ENCODE results near the gene HDHD3. TPM values are rescaled to one million over a fixed set of nuclear protein-coding genes. Genes with fewer than 3 reads are reported as not detected.

HDHD3 gene
- total RNA-seq, 1 donor from 2014 or later: 7.2 TPM

DNA sequence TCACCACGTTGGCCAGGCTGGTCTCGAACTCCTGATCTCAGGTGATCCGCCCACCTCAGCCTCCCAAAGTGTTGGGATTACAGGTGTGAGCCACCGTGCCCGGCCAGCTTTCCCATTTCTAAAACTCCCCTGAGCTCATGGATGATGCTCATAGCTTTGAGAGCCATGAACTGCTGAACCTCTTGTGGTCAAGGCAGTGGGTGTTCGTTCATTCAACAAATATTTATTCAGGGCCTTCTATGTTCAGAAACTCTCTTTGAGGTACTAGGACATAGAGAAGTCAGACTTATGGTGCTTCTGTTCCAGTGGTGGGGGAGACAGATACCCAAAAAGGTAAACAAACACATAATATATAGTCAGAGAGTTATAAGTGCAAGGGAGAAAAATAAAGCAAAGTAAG lies 24.8 kb downstream of the HDHD3 start:
- H3K27ac Mint-ChIP-seq (ENCODE audit: unreplicated experiment): no peak overlapping the region
- no peaks in the 10 kb centered on the region for H3K36me3 Mint-ChIP-seq (ENCODE audit: unreplicated experiment)
- peaks cover 2% of the 10 kb centered on the region for H3K4me1 Mint-ChIP-seq (ENCODE audit: low read depth, unreplicated experiment)
- no peak overlapping the region for H3K4me3 Mint-ChIP-seq (ENCODE audit: unreplicated experiment)
- H3K27me3 Mint-ChIP-seq (ENCODE audit: unreplicated experiment): peaks cover 21% of the 10 kb centered on the region
- peaks cover 4% of the 10 kb centered on the region for H3K9me3 Mint-ChIP-seq (ENCODE audit: unreplicated experiment)
- DNase-seq: no peak
- TF ChIP-seq, protein P1, sequence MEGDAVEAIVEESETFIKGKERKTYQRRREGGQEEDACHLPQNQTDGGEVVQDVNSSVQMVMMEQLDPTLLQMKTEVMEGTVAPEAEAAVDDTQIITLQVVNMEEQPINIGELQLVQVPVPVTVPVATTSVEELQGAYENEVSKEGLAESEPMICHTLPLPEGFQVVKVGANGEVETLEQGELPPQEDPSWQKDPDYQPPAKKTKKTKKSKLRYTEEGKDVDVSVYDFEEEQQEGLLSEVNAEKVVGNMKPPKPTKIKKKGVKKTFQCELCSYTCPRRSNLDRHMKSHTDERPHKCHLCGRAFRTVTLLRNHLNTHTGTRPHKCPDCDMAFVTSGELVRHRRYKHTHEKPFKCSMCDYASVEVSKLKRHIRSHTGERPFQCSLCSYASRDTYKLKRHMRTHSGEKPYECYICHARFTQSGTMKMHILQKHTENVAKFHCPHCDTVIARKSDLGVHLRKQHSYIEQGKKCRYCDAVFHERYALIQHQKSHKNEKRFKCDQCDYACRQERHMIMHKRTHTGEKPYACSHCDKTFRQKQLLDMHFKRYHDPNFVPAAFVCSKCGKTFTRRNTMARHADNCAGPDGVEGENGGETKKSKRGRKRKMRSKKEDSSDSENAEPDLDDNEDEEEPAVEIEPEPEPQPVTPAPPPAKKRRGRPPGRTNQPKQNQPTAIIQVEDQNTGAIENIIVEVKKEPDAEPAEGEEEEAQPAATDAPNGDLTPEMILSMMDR (IDR thresholded peaks at IDR 0.05; ENCODE audit: partially characterized antibody, unreplicated experiment): no peak

DNA sequence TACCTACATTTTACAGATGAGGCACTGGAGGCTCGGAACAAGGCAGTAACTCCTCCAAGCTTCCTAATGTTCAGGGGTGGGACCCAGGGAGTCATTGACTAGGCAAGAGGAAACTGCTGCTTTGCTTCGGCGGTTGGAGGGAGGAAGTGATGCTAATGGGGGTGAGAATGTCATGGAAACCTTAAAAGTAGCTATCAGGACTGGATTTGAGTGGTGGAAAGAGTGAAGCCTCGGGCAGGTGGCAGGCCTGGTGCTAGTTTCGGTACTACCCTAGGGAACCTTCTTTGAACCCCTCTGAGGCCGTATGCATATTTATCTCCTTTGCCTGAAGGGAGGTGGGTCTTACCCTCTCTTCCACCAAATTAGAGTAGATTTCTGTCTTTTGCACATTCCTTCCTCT lies 25.8 kb downstream of the HDHD3 start:
- H3K36me3 Mint-ChIP-seq (ENCODE audit: unreplicated experiment): no peaks in the 10 kb centered on the region
- peaks cover 4% of the 10 kb centered on the region for H3K9me3 Mint-ChIP-seq (ENCODE audit: unreplicated experiment)
- H3K4me3 Mint-ChIP-seq (ENCODE audit: unreplicated experiment): no peak overlapping the region
- H3K4me1 Mint-ChIP-seq (ENCODE audit: low read depth, unreplicated experiment): peaks cover 2% of the 10 kb centered on the region
- H3K27me3 Mint-ChIP-seq (ENCODE audit: unreplicated experiment): peaks cover 20% of the 10 kb centered on the region
- DNase-seq: no peak
- H3K27ac Mint-ChIP-seq (ENCODE audit: unreplicated experiment): no peak overlapping the region
- TF ChIP-seq, protein P1 (IDR thresholded peaks at IDR 0.05; ENCODE audit: partially characterized antibody, unreplicated experiment): no peak

DNA sequence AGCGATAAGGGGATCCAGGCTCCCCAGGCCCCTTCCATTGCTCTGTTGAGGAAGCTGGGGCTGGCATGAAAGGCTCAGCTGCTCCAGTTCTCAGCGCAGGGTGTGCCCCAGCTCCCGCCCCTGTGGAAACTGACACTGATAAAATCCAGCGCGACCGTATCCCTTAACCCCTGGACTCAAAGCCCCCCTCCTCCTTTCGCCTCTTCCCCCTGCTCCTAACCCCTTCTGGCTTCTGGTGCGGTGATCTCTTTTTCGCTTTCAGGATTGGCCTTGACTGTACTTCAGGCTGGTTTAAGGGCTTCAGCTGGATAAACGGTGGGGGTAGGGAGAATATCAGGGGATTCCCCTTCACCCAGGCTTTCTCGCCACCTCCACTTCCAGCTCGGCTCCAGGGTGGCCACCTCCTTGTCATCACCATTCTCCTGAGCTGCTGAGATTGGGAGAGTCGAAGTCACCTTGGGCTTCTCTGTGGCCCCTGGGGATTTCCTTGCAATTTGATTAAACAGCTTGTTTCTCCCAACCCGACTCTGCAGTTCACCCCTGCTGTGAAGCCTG lies 26.6 kb downstream of the HDHD3 start:
- DNase-seq: no peak
- Mint-ChIP-seq H3K27ac (ENCODE audit: unreplicated experiment) (no peak overlapping the region), H3K4me1 (ENCODE audit: low read depth, unreplicated experiment) (peaks cover 2% of the 10 kb centered on the region), H3K27me3 (ENCODE audit: unreplicated experiment) (peaks cover 18% of the 10 kb centered on the region), H3K4me3 (ENCODE audit: unreplicated experiment) (peak overlapping the region; percentile 77), H3K9me3 (ENCODE audit: unreplicated experiment) (peaks cover 4% of the 10 kb centered on the region), H3K36me3 (ENCODE audit: unreplicated experiment) (no peaks in the 10 kb centered on the region)
- TF ChIP-seq, protein P1 (IDR thresholded peaks at IDR 0.05; ENCODE audit: partially characterized antibody, unreplicated experiment): no peak

GRCh38 chr9:113349445-113350094 lies 27.2 kb downstream of the HDHD3 start, which contains the start of gene BSPRY:
Gene BSPRY (plus strand): TSS chr9:113349541. CDS start chr9:113349580, 39 bp downstream.
- Mint-ChIP-seq H3K36me3 (ENCODE audit: unreplicated experiment) (no peaks in the 10 kb centered on the region), H3K4me1 (ENCODE audit: low read depth, unreplicated experiment) (peaks cover 2% of the 10 kb centered on the region), H3K9me3 (ENCODE audit: unreplicated experiment) (peaks cover 4% of the 10 kb centered on the region), H3K4me3 (ENCODE audit: unreplicated experiment) (peak within 1 kb of the TSS; percentile 84), H3K27ac (ENCODE audit: unreplicated experiment) (no peak within 1 kb of the TSS), H3K27me3 (ENCODE audit: unreplicated experiment) (peaks cover 18% of the 10 kb centered on the region)
- peak; percentile 31 for DNase-seq
- TF ChIP-seq, protein P1 (IDR thresholded peaks at IDR 0.05; ENCODE audit: partially characterized antibody, unreplicated experiment): no peak

GRCh38 chr9:113349066-113349444 lies 27.7 kb downstream of the HDHD3 start:
- Mint-ChIP-seq H3K27ac (ENCODE audit: unreplicated experiment) (no peak overlapping the region), H3K4me3 (ENCODE audit: unreplicated experiment) (peak overlapping the region; percentile 84), H3K4me1 (ENCODE audit: low read depth, unreplicated experiment) (peaks cover 2% of the 10 kb centered on the region), H3K9me3 (ENCODE audit: unreplicated experiment) (peaks cover 4% of the 10 kb centered on the region), H3K36me3 (ENCODE audit: unreplicated experiment) (no peaks in the 10 kb centered on the region), H3K27me3 (ENCODE audit: unreplicated experiment) (peaks cover 18% of the 10 kb centered on the region)
- TF ChIP-seq, protein P1 (IDR thresholded peaks at IDR 0.05; ENCODE audit: partially characterized antibody, unreplicated experiment): no peak
- no peak for DNase-seq
